Endothelial cell of umbilical vein (primary cell): ENCODE results near the gene ERGIC2. TPM values are rescaled to one million over a fixed set of nuclear protein-coding genes. Genes with fewer than 3 reads are reported as not detected.

ENCODE experiments used
- BruUV-seq: library from RNA; stranded (reverse); fragments of 400-500 nt; replicated peaks from 2 replicates; lab custom pipeline; 2021; lab: Mats Ljungman, UMichigan
- CTCF ChIA-PET: fragments of 300-600, 350-600 bp; sonication (Branson Sonifier 250); formaldehyde crosslinking; loops from one replicate; lab custom pipeline; 2021; ENCODE audit warnings: antibody characterized with exemption, inconsistent platforms; lab: Charles Lee
- POLR2A ChIA-PET: fragments of 300-600, 350-600 bp; sonication (Branson Sonifier 250); formaldehyde crosslinking; loops from one replicate; lab custom pipeline; 2021; ENCODE audit warnings: antibody characterized with exemption, inconsistent platforms; lab: Charles Lee
- DNase-seq: peaks from one replicate; pipeline ENCODE4 v3.0.0-alpha.2; 2011; ENCODE audit warnings: low read depth, low spot score
- FAIRE-seq: peaks from 2 replicates; lab custom pipeline; 2011; peaks lifted over from hg19 to GRCh38; lab: Jason Lieb, UNC
- H2AFZ ChIP-seq: 2 replicates; pipeline ENCODE4 v1.6.0; 2012; ENCODE audit warnings: low read depth, low read length, control low read depth, inconsistent platforms
- H3K27ac ChIP-seq: 2 replicates; pipeline ENCODE4 v1.5.1; 2011; ENCODE audit warnings: low read depth, mild to moderate bottlenecking, control low read depth, low read length, moderate library complexity; ENCODE audit not compliant: insufficient read depth
- H3K27me3 ChIP-seq, 2 experiments: 2 replicates each; pipeline versions ENCODE4 v1.6.0 to v1.6.1; 2011; ENCODE audit warnings: low read length in 2 of 2, mixed read lengths in 1 of 2; ENCODE audit not compliant: control insufficient read depth in 2 of 2, insufficient read depth in 2 of 2
- H3K36me3 ChIP-seq, 2 experiments: 2 replicates in 1 of 2; 3 replicates in 1 of 2; pipeline ENCODE4 v1.5.1; 2011; ENCODE audit warnings: low read length in 2 of 2, mild to moderate bottlenecking in 1 of 2, moderate library complexity in 1 of 2; ENCODE audit not compliant: control insufficient read depth in 2 of 2, insufficient read depth in 2 of 2; ENCODE audit errors: extremely low read depth in 1 of 2
- H3K4me1 ChIP-seq: 3 replicates; pipeline ENCODE4 v1.5.1; 2011; ENCODE audit warnings: mild to moderate bottlenecking, low read length; ENCODE audit not compliant: control insufficient read depth, insufficient read depth; ENCODE audit errors: extremely low read depth
- H3K4me2 ChIP-seq: 2 replicates; pipeline ENCODE4 v1.6.1; 2011; ENCODE audit warnings: low read length, control low read depth, mixed read lengths; ENCODE audit not compliant: insufficient read depth
- H3K4me3 ChIP-seq, 3 experiments: fragments of 200-600 bp in 1 of 3; sonication (generic), shearing (Covaris generic) in 1 of 3; replicated peaks in 1 of 3; 2 replicates each; pipeline ENCODE4 v1.5.1; 2011 to 2016; ENCODE audit warnings: control low read depth in 3 of 3, low read length in 3 of 3, mild to moderate bottlenecking in 2 of 3, inconsistent platforms in 1 of 3, low read depth in 1 of 3, moderate library complexity in 1 of 3; ENCODE audit not compliant: insufficient read depth in 1 of 3
- H3K79me2 ChIP-seq: 2 replicates; pipeline ENCODE4 v1.6.0; 2012; ENCODE audit warnings: low read length, inconsistent platforms; ENCODE audit not compliant: control insufficient read depth, insufficient read depth
- H3K9ac ChIP-seq: replicated peaks from 2 replicates; pipeline ENCODE3; 2011; ENCODE audit warnings: low read length, control low read depth; ENCODE audit not compliant: insufficient read depth; ENCODE audit errors: extremely low read depth
- H3K9me1 ChIP-seq: replicated peaks from 3 replicates; pipeline ENCODE4 v1.6.0; 2011; ENCODE audit warnings: mild to moderate bottlenecking, low read length; ENCODE audit not compliant: control insufficient read depth, insufficient read depth; ENCODE audit errors: extremely low read depth
- H3K9me3 ChIP-seq: replicated peaks from 2 replicates; pipeline ENCODE4 v1.5.1; 2012; ENCODE audit warnings: low read length, inconsistent platforms; ENCODE audit not compliant: control insufficient read depth, insufficient read depth
- H4K20me1 ChIP-seq: replicated peaks from 2 replicates; pipeline ENCODE3; 2011; ENCODE audit warnings: mild to moderate bottlenecking, low read length; ENCODE audit not compliant: control insufficient read depth, insufficient read depth; ENCODE audit errors: extremely low read depth
- EZH2 ChIP-seq: IDR thresholded peaks from 2 replicates; pipeline ENCODE4 v1.6.1; 2012; ENCODE audit warnings: borderline replicate concordance, low read depth, mild to moderate bottlenecking, moderate library complexity, low read length, inconsistent platforms; ENCODE audit not compliant: severe bottlenecking
- FOS ChIP-seq: IDR thresholded peaks from 2 replicates; pipeline ENCODE4 v1.6.1; 2011; ENCODE audit warnings: mild to moderate bottlenecking, low read length, moderate library complexity, borderline replicate concordance; ENCODE audit not compliant: insufficient read depth
- GATA2 ChIP-seq: IDR thresholded peaks from 2 replicates; pipeline ENCODE4 v1.7.0; 2011; ENCODE audit warnings: low read depth, mild to moderate bottlenecking, moderate library complexity, mixed read lengths, low read length; ENCODE audit not compliant: insufficient read length, insufficient read depth
- JUN ChIP-seq: IDR thresholded peaks from 2 replicates; pipeline ENCODE4 v1.6.1; 2011; ENCODE audit warnings: borderline replicate concordance, low read depth; ENCODE audit not compliant: insufficient read length, insufficient read depth
- MYC ChIP-seq: IDR thresholded peaks from one replicate; pipeline ENCODE4 v1.6.1; 2011; ENCODE audit warnings: mild to moderate bottlenecking, low read depth, low read length
- POLR2A ChIP-seq: IDR thresholded peaks from 2 replicates; pipeline ENCODE4 v1.6.1; 2012; ENCODE audit warnings: low read depth, mild to moderate bottlenecking, control low read depth, low read length
- POLR2AphosphoS5 ChIP-seq: IDR thresholded peaks from 2 replicates; pipeline ENCODE4 v1.6.1; 2012; ENCODE audit warnings: low read depth, mild to moderate bottlenecking, control low read depth, low read length, moderate library complexity; ENCODE audit not compliant: insufficient read depth
- dilution Hi-C: fragments of 300-500 bp; cut with MboI; formaldehyde crosslinking; loops from one replicate; pipeline ENCODE4 v1.15.0; 2019; ENCODE audit warnings: low sequenced_read_pairs; ENCODE audit not compliant: extremely low pct_ligation_motif_present
- intact Hi-C: fragments of 100-400 bp; cut with micrococcal nuclease; formaldehyde crosslinking; loops from one replicate; pipeline ENCODE4 v1.10.0; 2022
- polyA plus RNA-seq, 4 experiments: library from polyadenylated mRNA; depleted of rRNA in 3 of 4; stranded (reverse) in 3 of 4; unstranded in 1 of 4; fragments of >200 nt; gene quantifications; 2 replicates each; pipeline versions ENCODE4 v1.2.1 to v1.2.3, GENCODE V29; 2011 to 2012; ENCODE audit warnings: missing spikeins in 1 of 4
- total RNA-seq: library from RNA; stranded (reverse); gene quantifications from 2 replicates; pipeline ENCODE4 v1.2.3, GENCODE V29; 2021
- TF ChIP-seq, protein P1 (sequence below), 2 donors: IDR thresholded peaks; 1 replicate in 1 of 2; 2 replicates in 1 of 2; pipeline ENCODE4 v1.5.1; 2011; ENCODE audit warnings: low read length in 2 of 2, mild to moderate bottlenecking in 2 of 2, moderate library complexity in 2 of 2, control low read depth in 1 of 2, inconsistent platforms in 1 of 2, low read depth in 1 of 2; ENCODE audit not compliant: insufficient read depth in 1 of 2; ENCODE audit errors: extremely low read depth in 1 of 2
- TF ChIP-seq, protein P2 (sequence below): IDR thresholded peaks from 2 replicates; pipeline ENCODE4 v1.6.1; 2011; ENCODE audit not compliant: insufficient read depth, insufficient read length

ERGIC2 gene
- total and polyA plus RNA-seq, 2 donors (not counting 3 experiments of a cell fraction or from before 2014, with no cell fraction given) = 20.3 to 60.6 TPM

DNA sequence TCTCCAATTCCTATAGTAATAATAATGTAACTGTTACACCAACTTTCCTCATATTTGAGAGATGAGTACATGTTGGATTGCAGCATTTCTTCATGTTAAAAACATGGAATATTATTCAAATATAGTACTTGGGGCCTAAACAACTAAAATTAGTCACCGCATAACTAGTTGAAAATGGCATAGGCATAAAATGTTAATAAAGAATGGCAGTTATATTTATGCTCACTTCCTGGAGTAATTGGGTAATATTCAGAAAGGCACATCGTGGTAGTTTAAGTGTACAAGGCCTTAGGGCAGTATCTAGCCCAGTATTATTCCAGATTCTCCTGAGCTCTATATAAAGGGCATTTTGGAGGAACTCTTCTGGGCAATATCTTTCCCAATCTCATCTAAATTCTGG, 46.0 kb downstream of the ERGIC2 start:
- H3K4me2 ChIP-seq = no peak overlapping the region
- H3K79me2 ChIP-seq = no peaks in the 10 kb centered on the region
- H3K27me3 ChIP-seq = no peaks in the 10 kb centered on the region
- peaks cover 3% of the 10 kb centered on the region in 2 experiments for H3K36me3 ChIP-seq
- no peaks in the 10 kb centered on the region for H3K9me3 ChIP-seq
- no peaks in the 10 kb centered on the region for H3K4me1 ChIP-seq
- H3K9me1 ChIP-seq = no peaks in the 10 kb centered on the region
- no peaks in the 10 kb centered on the region for H4K20me1 ChIP-seq
- H2AFZ ChIP-seq = no peak overlapping the region
- intact Hi-C loops (no loop called here), dilution Hi-C loops (no loop called here)
- H3K4me3 ChIP-seq = no peak overlapping the region
- H3K9ac ChIP-seq = no peak overlapping the region
- TF ChIP-seq FOS (no peak), MYC (no peak), JUN (no peak), EZH2 (no peak), POLR2AphosphoS5 (no peak), GATA2 (no peak), POLR2A (no peak)
- TF ChIP-seq, protein P1, sequence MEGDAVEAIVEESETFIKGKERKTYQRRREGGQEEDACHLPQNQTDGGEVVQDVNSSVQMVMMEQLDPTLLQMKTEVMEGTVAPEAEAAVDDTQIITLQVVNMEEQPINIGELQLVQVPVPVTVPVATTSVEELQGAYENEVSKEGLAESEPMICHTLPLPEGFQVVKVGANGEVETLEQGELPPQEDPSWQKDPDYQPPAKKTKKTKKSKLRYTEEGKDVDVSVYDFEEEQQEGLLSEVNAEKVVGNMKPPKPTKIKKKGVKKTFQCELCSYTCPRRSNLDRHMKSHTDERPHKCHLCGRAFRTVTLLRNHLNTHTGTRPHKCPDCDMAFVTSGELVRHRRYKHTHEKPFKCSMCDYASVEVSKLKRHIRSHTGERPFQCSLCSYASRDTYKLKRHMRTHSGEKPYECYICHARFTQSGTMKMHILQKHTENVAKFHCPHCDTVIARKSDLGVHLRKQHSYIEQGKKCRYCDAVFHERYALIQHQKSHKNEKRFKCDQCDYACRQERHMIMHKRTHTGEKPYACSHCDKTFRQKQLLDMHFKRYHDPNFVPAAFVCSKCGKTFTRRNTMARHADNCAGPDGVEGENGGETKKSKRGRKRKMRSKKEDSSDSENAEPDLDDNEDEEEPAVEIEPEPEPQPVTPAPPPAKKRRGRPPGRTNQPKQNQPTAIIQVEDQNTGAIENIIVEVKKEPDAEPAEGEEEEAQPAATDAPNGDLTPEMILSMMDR (IDR thresholded peaks at IDR 0.05; ENCODE audit: extremely low read depth in 1 of 2, insufficient read depth in 1 of 2, low read depth in 1 of 2, low read length in 2 of 2) = no peak
- TF ChIP-seq, protein P2, sequence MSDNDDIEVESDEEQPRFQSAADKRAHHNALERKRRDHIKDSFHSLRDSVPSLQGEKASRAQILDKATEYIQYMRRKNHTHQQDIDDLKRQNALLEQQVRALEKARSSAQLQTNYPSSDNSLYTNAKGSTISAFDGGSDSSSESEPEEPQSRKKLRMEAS = no peak
- no TSS peak for BruUV-seq
- FAIRE-seq (no peak), DNase-seq (no peak)
- H3K27ac ChIP-seq = no peak overlapping the region
- POLR2A ChIA-PET = no interaction called here
- CTCF ChIA-PET = interaction anchor here (1.1 to 1.5 kb wide), 2 partner anchors 247 to 262 kb away, joined by 3 to 6 read pairs; no protein-coding TSS in a partner anchor
